Natural killer cell (primary cell): ENCODE data around the gene ABHD4. TPM values are rescaled to one million over a fixed set of nuclear protein-coding genes. Genes with fewer than 3 reads are reported as not detected.

Source experiments
- ATAC-seq, 3 donors: fragments of 150-1000 bp in 2 of 3; fragments of 200-7000 bp in 1 of 3; cut with Tn5 transposase; 1 replicate in 1 of 3; 2 replicates in 2 of 3; pipeline ENCODE4 v1.10.0; 2021; ENCODE audit warnings: mild to moderate bottlenecking in 2 of 3, moderate library complexity in 2 of 3
- DNase-seq, 2 donors: peaks; one replicate each; pipeline versions ENCODE4 v3.0.0 to v3.0.0-alpha.2; 2013 to 2021; ENCODE audit warnings: mixed read lengths in 1 of 2
- H3K27ac ChIP-seq: one replicate; pipeline ENCODE4 v1.5.1; 2013; ENCODE audit warnings: mild to moderate bottlenecking, low read length
- H3K27me3 ChIP-seq: one replicate; pipeline ENCODE4 v1.6.1; 2013; ENCODE audit warnings: low read length; ENCODE audit not compliant: control insufficient read depth, insufficient read depth
- H3K36me3 ChIP-seq: one replicate; pipeline ENCODE4 v1.6.1; 2013; ENCODE audit warnings: low read length; ENCODE audit not compliant: control insufficient read depth, insufficient read depth
- H3K4me1 ChIP-seq: one replicate; pipeline ENCODE4 v1.6.1; 2013; ENCODE audit warnings: low read length; ENCODE audit not compliant: control insufficient read depth, insufficient read depth
- H3K4me3 ChIP-seq: one replicate; pipeline ENCODE4 v1.5.1; 2013; ENCODE audit warnings: low read length
- H3K9me3 ChIP-seq: one replicate; pipeline ENCODE4 v1.6.1; 2013; ENCODE audit warnings: low read length; ENCODE audit not compliant: control insufficient read depth, insufficient read depth
- H3K27ac Mint-ChIP-seq, 2 donors: one replicate each; pipeline ENCODE4 v1.8.0; 2022; ENCODE audit warnings: mild to moderate bottlenecking in 2 of 2, mixed read lengths in 2 of 2, moderate library complexity in 1 of 2
- H3K27me3 Mint-ChIP-seq, 2 donors: one replicate each; pipeline ENCODE4 v1.8.0; 2022; ENCODE audit warnings: low read depth in 2 of 2, mixed read lengths in 2 of 2
- H3K36me3 Mint-ChIP-seq: one replicate; pipeline ENCODE4 v1.8.0; 2022; ENCODE audit warnings: mixed read lengths
- H3K4me1 Mint-ChIP-seq, 2 donors: one replicate each; pipeline ENCODE4 v1.8.0; 2022; ENCODE audit warnings: mixed read lengths in 2 of 2
- H3K4me3 Mint-ChIP-seq: one replicate; pipeline ENCODE4 v1.8.0; 2022; ENCODE audit warnings: mild to moderate bottlenecking, moderate library complexity, mixed read lengths
- H3K9me3 Mint-ChIP-seq, 2 donors: one replicate each; pipeline ENCODE4 v1.8.0; 2022; ENCODE audit warnings: mixed read lengths in 2 of 2
- WGBS: methylation state at CpG from one replicate; pipeline ENCODE4 v1.1.7; 2013; ENCODE audit warnings: missing lambda C conversion rate; ENCODE audit not compliant: insufficient coverage; 5-methylcytosine and 5-hydroxymethylcytosine counted together
- intact Hi-C: fragments of 100-400 bp; cut with micrococcal nuclease; formaldehyde crosslinking; loops from one replicate; pipeline ENCODE4 v1.14.2; 2022
- total RNA-seq, 4 donors: library from RNA; stranded (reverse); fragments of 120-200 nt in 1 of 4; gene quantifications; one replicate each; pipeline versions ENCODE4 v1.2.3 to v1.2.4, GENCODE V29; 2013 to 2022
- TF ChIP-seq, protein P1 (sequence below): fragments of 200-600 bp; IDR thresholded peaks from one replicate; pipeline ENCODE4 v1.8.0; 2022; ENCODE audit warnings: antibody characterized with exemption

ABHD4 gene
- total RNA-seq, 3 donors from 2014 or later (not counting 1 experiment from before 2014, with no cell fraction given): 29.7 to 39.3 (median 30.2) TPM

DNA sequence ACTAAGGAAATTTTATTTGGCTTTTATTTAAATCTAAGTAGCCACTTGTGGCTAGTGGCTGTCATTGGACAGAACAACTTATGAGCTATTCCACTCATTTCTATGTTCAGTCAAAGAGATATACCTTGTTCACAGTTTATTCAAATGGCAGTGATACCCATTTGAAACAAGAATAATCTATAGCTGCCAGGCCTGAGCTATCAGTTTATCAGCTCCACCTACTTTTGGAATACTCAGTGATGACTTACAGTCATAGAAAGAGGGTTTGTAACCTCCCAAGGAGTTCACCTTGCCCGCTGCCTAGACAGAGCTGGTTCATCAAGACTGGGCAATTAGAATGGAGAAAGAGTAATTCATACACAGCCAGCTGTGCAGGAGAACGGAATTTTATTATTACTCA is 4.5 kb upstream of the ABHD4 start:
- Histone ChIP-seq H3K27ac (no peak overlapping the region), H3K4me3 (no peak overlapping the region), H3K36me3 (no peaks in the 10 kb centered on the region), H3K9me3 (no peaks in the 10 kb centered on the region), H3K4me1 (peaks cover 13% of the 10 kb centered on the region), H3K27me3 (no peaks in the 10 kb centered on the region)
- peaks cover 24 to 27% of the 10 kb centered on the region in 2 donors for H3K4me1 Mint-ChIP-seq
- H3K27me3 Mint-ChIP-seq: peaks cover 21 to 31% of the 10 kb centered on the region in 2 donors
- H3K4me3 Mint-ChIP-seq: no peak overlapping the region
- 91% methylated on average over 2 of the region's 2 CpGs for WGBS
- intact Hi-C loops: no loop called here
- ATAC-seq (no peak), DNase-seq (no peak)
- no peak overlapping the region for H3K27ac Mint-ChIP-seq
- TF ChIP-seq, protein P1, sequence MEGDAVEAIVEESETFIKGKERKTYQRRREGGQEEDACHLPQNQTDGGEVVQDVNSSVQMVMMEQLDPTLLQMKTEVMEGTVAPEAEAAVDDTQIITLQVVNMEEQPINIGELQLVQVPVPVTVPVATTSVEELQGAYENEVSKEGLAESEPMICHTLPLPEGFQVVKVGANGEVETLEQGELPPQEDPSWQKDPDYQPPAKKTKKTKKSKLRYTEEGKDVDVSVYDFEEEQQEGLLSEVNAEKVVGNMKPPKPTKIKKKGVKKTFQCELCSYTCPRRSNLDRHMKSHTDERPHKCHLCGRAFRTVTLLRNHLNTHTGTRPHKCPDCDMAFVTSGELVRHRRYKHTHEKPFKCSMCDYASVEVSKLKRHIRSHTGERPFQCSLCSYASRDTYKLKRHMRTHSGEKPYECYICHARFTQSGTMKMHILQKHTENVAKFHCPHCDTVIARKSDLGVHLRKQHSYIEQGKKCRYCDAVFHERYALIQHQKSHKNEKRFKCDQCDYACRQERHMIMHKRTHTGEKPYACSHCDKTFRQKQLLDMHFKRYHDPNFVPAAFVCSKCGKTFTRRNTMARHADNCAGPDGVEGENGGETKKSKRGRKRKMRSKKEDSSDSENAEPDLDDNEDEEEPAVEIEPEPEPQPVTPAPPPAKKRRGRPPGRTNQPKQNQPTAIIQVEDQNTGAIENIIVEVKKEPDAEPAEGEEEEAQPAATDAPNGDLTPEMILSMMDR: no peak
- no peaks in the 10 kb centered on the region for H3K36me3 Mint-ChIP-seq
- H3K9me3 Mint-ChIP-seq: no peaks in the 10 kb centered on the region

DNA sequence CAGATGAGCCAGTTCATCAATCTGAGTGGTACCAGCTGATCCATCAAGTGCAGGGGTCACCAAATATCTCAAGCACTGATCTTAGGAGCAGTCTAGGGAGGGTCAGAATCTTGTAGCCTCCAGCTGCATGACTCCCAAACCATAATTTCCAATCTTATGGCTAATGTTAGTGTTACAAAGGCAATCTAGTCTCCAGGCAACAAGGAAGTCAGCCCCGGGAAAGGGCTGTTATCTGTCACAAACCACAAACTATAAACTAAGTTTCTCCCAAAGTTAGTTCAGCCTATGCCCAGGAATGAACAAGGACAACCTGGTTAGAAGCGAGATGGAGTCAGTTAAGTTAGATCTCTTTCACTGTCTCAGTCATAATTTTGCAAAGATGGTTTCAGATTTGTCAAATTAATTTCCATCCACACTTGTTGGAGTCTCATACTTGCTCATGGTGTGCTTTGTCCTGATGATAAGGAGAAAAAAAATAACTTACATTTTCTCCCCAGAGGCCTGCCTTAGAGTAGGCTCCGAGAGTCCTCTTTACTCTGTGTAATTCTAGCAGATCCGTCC is 3.9 kb upstream of the ABHD4 start:
- peaks cover 21 to 31% of the 10 kb centered on the region in 2 donors for H3K27me3 Mint-ChIP-seq
- intact Hi-C loops: no loop called here
- Histone ChIP-seq H3K4me3 (no peak overlapping the region), H3K27me3 (no peaks in the 10 kb centered on the region), H3K4me1 (peaks cover 19% of the 10 kb centered on the region), H3K27ac (no peak overlapping the region), H3K9me3 (no peaks in the 10 kb centered on the region), H3K36me3 (no peaks in the 10 kb centered on the region)
- H3K27ac Mint-ChIP-seq: no peak overlapping the region
- no peaks in the 10 kb centered on the region for H3K36me3 Mint-ChIP-seq
- 73% methylated on average over 4 of the region's 4 CpGs for WGBS
- peaks cover 24 to 27% of the 10 kb centered on the region in 2 donors for H3K4me1 Mint-ChIP-seq
- H3K4me3 Mint-ChIP-seq: no peak overlapping the region
- ATAC-seq (no peak), DNase-seq (no peak)
- TF ChIP-seq, protein P1: no peak
- no peaks in the 10 kb centered on the region for H3K9me3 Mint-ChIP-seq

DNA sequence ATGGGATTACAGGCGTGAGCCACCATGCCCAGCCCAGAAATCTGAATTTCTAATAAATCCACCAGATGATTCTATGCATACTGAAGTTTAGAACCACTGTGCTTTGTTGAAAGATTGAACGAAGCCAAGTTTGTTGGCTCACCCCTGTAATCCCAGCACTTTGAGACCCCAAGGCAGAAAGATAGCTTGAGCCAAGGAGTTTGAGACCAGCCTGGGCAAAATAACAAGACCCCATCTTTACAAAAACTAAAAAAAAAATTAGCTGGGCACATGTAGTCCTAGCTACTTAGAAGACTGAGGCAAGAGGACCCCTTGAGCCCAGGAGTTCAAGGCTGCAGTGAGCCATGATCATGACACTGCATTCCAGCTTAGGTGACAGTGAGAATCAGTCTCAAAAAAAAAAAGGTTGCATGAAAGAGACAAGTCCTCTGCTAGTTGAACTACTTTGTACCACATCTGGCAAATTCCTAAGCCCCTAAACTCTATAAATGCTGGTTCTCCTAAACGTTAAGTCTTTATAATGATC is 1.7 kb upstream of the ABHD4 start:
- Mint-ChIP-seq H3K4me1 (peaks cover 33 to 35% of the 10 kb centered on the region in 2 donors), H3K9me3 (no peaks in the 10 kb centered on the region), H3K4me3 (no peak overlapping the region), H3K27ac (no peak overlapping the region), H3K27me3 (peaks cover 21 to 31% of the 10 kb centered on the region in 2 donors), H3K36me3 (no peaks in the 10 kb centered on the region)
- DNase-seq: no peak
- no peak for ATAC-seq
- intact Hi-C loops: no loop called here
- TF ChIP-seq, protein P1: no peak
- Histone ChIP-seq H3K27ac (no peak overlapping the region), H3K4me3 (no peak overlapping the region), H3K27me3 (no peaks in the 10 kb centered on the region), H3K36me3 (no peaks in the 10 kb centered on the region), H3K9me3 (no peaks in the 10 kb centered on the region), H3K4me1 (peaks cover 13% of the 10 kb centered on the region)
- WGBS: 97% methylated on average over 3 of the region's 3 CpGs

DNA sequence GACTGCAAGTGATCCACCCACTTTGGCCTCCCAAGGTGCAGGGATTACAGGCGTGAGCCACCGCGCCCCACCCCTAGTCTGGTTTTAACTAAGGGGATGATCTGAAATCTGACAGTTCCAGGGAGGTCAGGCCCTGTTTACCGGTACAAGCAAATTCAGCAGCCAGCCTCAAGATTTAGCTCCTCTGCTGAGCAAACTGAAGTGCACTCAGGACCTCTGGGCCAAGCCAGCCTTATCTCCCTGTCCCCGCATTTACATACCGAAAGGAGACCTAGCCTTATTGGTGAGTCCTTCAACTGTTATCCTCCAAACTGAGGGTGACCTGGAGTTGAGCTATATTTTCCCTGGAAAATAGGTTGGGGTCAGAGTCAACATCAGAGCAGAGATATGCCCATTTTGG is 835 bp upstream of the ABHD4 start:
- intact Hi-C loops: no loop called here
- DNase-seq: no peak

More for the DNA sequence above, 835 bp upstream of the ABHD4 start:
- H3K36me3 Mint-ChIP-seq: no peaks in the 10 kb centered on the region
- no peaks in the 10 kb centered on the region for H3K9me3 Mint-ChIP-seq
- H3K36me3 ChIP-seq: peaks cover 3% of the 10 kb centered on the region
- peak overlapping the region; percentile 88 to 96 for H3K27ac Mint-ChIP-seq
- no peak for ATAC-seq
- H3K27ac ChIP-seq: no peak overlapping the region
- H3K27me3 ChIP-seq: no peaks in the 10 kb centered on the region
- TF ChIP-seq, protein P1: no peak
- H3K4me1 ChIP-seq: peaks cover 13% of the 10 kb centered on the region
- peaks cover 41 to 42% of the 10 kb centered on the region in 2 donors for H3K4me1 Mint-ChIP-seq
- H3K27me3 Mint-ChIP-seq: peaks cover 21 to 31% of the 10 kb centered on the region in 2 donors
- H3K9me3 ChIP-seq: no peaks in the 10 kb centered on the region
- H3K4me3 ChIP-seq: no peak overlapping the region
- 92% methylated on average over 6 of the region's 6 CpGs for WGBS
- peak overlapping the region; percentile 97 for H3K4me3 Mint-ChIP-seq
